Right renal cortex interstitium (tissue), 3 donors: ENCODE measurements around the gene CCDC57. TPM values are rescaled to one million over a fixed set of nuclear protein-coding genes. Genes with fewer than 3 reads are reported as not detected.
"Not testable (repeated sequence)": the region's sequence is repeated elsewhere in the genome, so short reads cannot be mapped to it uniquely, and the experiment has no call there.

Experiments
- DNase-seq, 3 donors: peaks; one replicate each; pipeline ENCODE4 v3.0.0-alpha.2; 2013; ENCODE audit warnings: low read depth in 3 of 3, low spot score in 2 of 3
- polyA plus RNA-seq, 3 donors: library from polyadenylated mRNA; unstranded; fragments of 120-200 nt; gene quantifications; one replicate each; pipeline ENCODE4 v1.2.1, GENCODE V29; 2013; ENCODE audit not compliant: insufficient read length in 3 of 3

Gene CCDC57
- polyA plus RNA-seq, 3 donors: 31.9 to 35.2 (median 35.0) TPM

DNA sequence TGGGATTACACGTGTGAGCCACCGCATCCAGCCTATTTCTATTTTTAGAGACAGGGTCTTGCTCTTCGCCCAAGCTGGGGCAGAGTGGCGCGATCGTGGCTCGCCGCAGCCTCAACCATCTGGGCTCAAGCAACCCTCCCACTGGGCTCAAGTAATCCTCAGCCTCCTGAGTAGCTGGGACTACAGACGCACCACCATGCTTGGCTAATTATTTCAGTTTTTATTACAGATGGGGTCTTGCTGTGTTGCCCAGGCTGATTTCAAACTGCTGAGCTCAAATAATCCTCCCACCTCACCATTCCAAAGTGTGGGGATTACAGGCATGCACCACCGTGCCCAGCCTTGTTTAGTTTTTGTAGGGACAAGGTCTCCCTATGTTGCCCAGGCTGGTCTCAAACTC lies 53.8 kb downstream of the CCDC57 start:
- DNase-seq: no peak

- DNase-seq: no peak
These were observed 55.3 kb downstream of the CCDC57 start for GRCh38 chr17:82157046-82158035.

- DNase-seq: no peak
These were observed 56.2 kb downstream of the CCDC57 start for GRCh38 chr17:82156284-82156925.

DNA sequence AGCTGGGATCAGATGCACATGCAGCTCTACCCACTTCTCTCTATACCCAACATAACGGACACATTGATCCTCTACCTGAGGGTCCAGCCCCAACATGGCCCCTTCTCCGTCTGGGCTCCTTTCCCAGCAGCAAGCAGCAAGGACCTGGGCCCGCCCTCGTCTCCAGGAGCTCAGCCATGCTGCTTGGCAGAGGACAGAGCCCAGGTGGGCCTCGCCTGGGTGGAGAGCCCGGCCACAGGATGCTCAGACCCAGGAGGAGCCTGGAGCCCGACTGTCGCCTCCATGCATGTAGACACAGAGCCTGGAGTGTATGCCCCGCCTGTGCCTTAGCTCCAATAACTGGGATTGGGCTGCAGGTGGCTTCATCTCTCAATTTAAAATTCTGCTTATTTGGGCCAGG lies 57.0 kb downstream of the CCDC57 start:
- no peak for DNase-seq

GRCh38 chr17:82154881-82155331 lies 57.7 kb downstream of the CCDC57 start:
- no peak for DNase-seq

- DNase-seq: peak; percentile 41 to 53 (median 50)
These were observed 58.8 kb downstream of the CCDC57 start for GRCh38 chr17:82153745-82154375.

GRCh38 chr17:82153295-82153691 lies 59.3 kb downstream of the CCDC57 start:
- DNase-seq: no peak

DNA sequence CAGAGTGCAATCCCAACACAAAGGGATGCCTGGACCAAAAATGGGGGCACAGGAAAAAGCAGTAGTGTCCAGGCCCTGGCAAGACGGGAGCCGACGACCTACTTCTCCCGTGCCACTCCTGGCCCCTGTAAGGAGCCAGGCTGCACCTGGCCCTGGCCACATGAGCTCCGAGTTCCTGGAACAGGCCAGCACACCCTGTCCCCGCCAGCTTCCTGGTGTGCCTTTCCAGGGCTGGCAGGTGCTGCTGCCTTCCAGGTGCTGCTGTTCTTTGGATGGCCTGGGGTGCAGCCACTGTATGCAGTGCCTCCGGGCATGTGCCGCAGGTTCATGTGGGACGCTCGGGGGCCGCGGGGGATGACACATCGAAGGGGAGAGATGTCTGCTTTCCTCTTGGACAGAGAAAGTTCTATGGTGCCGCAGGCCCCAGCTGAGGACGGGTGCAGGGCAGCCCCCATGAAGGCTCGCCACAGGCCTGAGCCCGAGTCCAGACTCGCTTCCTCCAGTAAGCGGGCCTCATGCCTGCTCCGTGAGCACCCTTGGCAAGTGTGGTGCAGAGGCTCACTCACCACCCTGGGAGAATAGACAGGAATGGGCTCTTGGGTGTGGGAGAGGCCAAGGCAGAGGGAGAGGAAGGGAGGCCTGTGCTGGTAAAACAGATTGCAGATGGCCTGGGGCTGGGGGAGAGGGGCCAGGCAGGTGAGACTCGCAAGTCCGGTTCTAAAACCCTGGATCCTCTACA lies 59.9 kb downstream of the CCDC57 start:
- DNase-seq: no peak

- DNase-seq: no peak
These were observed 60.5 kb downstream of the CCDC57 start for GRCh38 chr17:82152114-82152513.

DNA sequence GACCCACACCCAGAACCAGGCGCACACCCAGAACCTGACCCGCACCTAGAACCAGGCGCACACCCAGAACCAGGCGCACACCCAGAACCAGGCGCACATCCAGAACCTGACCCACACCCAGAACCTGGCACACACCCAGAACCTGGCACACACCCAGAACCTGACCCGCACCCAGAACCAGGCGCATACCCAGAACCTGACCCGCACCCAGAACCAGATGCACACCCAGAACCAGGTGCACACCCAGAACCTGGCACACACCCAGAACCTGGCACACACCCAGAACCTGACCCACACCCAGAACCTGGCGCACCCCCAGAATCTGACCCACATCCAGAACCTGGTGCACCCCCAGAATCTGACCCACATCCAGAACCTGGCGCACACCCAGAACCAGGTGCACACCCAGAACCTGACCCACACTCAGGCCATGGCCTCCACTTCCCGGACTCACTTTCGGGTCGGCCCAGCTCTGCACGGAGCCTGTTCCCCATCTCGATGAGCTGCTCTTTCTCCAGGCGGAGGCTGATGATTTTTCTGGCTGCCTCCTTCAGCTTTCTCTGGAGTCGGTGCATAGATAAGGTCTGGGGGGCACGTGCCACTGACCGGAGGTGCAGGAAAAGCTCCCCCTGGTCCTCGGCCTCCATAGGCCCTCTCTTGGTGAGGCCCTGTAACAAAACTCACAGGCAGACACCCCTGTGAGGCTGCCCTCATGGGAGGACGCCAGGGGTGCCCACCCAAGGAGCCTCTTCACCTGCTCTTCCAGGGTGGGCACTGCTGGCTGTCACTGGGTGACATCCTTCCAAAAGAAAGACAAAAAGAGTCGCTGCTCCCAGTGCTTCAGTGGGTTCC lies 61.3 kb downstream of the CCDC57 start:
- DNase-seq: no peak

DNA sequence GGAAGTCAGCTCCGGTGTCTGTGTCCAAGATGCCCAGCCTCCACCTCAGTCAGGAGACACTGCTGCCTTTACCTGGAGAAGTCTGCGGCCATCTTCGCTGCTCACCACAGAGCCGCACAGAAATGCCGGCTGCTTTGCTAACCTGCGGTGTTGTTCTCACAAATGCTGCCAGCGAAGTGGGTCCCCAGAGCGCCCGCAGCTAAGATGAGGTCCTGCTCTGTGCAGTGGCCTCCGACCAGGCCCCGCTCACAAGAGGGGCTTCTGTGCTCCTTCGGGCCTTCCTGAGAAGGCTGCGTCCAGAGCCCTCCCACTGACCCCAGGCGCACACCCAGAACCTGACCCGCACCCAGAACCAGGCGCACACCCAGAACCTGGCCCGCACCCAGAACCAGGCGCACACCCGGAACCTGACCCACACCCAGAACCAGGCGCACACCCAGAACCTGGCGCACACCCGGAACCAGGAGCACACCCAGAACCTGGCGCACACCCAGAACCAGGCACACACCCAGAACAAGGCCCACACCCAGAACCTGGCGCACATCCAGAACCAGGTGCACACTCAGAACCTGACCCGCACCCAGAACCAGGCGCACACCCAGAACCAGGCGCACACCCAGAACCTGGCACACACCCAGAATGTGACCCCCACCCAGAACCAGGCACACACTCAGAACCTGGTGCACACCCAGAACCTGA lies 63.1 kb downstream of the CCDC57 start:
- DNase-seq: no peak

DNA sequence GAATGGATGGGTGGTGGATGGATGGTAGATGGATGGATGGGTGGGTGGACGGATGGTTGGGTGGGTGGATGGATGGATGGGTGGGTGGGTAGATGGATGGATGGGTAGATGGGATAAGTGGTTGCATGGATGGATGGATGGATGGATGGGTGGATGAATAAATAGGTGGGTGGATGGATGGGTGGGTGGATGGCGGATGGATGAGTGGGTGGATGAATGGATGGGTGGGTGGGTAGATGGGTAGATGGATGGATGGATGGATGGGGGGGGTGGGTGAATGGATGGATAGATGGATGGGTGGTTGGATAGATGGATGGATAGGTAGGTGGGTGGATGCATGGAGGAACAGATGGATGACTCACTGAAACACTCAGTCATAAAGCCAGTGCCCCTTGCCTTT lies 63.6 kb downstream of the CCDC57 start:
- no peak for DNase-seq

DNA sequence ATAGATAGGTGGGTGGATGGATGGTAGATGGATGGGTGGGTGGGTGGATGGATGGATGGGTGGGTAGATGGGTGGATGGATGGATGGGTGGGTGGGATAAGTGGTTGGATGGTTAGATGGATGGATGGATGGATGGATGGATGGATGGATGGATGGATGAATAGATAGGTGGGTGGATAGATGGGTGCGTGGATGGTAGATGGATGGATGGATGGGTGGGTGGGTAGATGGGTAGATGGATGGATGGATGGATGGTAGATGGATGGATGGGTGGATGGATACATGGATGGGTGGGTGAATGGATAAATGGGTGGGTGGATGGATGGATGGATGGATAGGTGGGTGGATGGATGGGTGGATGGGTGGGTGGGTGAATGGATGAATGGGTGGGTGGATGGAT lies 64.6 kb downstream of the CCDC57 start:
- no peak for DNase-seq

GRCh38 chr17:82146663-82147654 lies 65.7 kb downstream of the CCDC57 start:
- DNase-seq: no peak

DNA sequence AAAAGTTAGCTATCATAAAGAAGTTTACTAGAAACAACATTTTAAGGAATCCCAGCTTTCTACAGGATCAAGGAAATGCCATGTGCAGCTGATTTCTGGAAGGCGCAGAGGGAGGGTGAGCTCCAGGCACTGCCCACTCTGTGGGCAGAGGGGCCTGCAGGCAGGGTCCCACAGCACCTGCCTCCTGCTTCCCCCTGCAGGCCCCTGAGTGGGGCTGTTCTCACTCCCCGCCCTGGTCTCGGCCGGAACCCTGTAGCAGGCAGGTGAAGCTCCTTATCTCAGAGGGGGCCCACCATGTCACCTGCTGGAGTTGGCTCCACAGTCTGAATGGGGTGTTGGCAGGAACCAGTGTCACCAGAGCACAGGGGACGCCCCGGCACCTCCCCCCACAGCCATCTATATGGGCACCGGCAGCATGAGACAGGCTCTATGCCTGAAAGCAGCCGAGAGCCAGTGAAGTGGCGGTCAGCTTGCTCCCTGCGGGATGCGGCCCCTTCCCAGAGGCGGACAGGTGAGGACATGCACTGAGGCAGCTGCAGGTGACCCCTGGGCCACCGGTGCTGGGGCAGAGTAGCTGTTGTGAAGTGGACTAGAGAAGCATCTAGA lies 67.0 kb downstream of the CCDC57 start:
- DNase-seq: no peak

DNA sequence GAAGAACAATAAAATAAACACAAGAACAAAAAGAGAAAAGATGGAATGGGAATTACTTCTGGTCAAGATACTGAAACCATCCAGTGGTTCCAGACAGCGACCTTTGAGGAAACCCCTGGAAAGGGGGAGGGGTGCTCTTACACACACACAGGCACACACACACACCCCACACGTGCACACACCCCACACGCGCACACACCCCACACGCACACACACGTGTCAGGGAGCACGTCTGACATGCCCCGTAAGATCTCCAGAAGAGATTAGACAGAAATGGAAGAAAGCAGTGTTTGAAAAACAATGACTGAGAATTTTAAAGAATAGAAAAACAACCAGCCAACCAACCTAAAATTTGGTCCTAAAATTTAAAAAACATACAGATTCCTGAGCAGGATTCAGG lies 69.3 kb downstream of the CCDC57 start:
- DNase-seq: no peak

DNA sequence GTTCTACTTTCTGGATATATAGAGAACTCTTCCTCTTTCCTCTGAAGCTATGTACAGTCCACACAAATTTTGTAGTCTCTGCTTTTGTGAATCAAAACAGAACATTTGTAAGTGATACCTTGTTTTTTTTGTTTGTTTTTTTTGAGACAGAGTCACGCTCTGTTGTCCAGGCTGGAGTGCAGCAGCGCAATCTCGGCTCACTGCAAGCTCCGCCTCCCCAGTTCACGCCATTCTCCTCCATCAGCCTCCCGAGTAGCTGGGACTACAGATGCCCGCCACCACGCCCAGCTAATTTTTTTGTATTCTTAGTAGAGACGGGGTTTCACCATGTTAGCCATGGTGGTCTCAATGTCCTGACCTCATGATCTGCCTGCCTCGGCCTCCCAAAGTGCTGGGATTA lies 72.7 kb downstream of the CCDC57 start:
- not testable (repeated sequence) for DNase-seq
